GM18508 (cell line): Measurements from ENCODE around the gene C22orf31.
"Not testable (repeated sequence)": the region's sequence is repeated elsewhere in the genome, so short reads cannot be mapped to it uniquely, and the experiment has no call there.

Experiments used
- ATAC-seq: cut with Tn5 transposase; IDR thresholded peaks from one replicate; pipeline ENCODE4 v1.9.1; 2021; ENCODE audit warnings: moderate number of reproducible peaks; ENCODE audit not compliant: insufficient read depth, unreplicated experiment

Gene C22orf31

DNA sequence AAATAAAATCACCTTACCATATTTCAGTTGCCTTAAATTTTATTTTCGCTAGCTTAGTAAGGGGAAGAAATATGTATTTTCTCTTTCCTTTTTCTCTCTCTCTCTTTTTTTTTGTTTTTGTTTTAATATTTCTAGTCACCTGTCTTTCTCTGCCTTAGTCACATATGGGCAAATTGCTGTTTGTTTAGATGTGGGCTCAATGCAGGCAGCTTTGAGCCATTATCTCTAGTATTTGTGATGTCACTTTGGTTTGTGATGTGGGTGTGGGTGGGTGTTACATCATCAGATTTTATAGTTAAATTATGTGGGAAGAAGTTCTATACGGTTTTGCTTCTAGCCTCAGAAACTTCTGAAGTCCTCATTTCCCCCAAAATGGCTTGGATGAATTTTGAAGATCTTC lies at the start of gene C22orf31:
TSS of gene C22orf31 (minus strand) at position 59 of the 400 bp plus-strand sequence. CDS start at position 20, 39 bp downstream.
- no peak for ATAC-seq

DNA sequence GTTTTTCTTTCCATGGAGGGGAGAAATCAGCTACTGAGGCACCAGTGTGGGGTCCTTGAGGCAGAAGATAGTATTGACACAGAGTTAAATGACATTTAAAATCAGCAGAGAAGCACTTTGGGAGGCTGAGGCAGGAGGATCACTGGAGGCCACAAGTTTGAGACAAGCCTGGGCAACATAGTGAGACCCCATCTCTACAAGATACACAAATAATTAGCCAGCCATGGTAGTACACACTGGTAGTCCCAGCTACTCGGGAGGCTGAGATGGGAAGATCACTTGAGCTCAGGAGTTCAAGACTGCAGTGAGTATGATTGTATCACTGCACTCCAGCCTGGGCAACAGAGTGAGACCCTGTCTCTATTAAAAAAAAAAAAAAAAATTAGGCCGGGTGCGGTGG lies 49.3 kb upstream of the C22orf31 start:
- ATAC-seq, result no peak

DNA sequence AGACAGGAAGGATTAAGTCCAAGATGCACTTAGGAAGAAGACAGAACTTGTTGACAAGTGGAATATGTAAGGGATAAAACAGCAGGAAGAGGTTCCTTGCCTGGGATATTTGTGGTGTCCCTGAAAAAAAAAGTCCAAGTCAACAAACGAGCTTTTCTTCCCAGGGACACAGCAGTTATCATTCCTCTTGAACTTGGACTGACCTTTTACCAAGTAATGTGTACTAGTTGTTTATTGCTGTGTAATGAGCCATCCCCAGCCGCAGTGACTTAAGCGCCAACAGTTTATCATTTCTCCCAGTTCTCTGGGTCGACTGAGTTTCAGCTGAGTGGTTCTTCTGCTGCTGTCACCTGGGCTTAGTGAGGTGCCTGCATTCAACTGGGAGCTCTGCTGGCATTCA lies 48.2 kb upstream of the C22orf31 start:
- no peak for ATAC-seq

DNA sequence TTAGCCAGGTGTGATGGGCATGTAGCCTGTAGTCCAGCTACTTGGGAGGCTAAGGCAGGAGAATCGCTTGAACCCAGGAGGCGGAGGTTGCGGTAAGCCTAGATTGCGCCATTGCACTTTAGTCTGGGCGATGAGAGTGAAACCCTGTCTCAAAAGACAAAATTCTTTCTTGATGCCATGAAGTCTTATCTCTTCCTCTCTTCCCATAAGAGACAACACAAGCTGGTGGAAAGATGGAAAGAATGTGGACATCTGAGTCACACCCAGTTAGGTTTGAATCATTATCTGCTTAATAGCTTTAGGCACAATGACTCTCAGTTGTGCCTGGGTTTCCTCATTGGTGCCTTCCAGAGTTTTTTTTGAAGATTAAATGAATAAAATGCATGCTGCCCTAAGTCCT lies 46.5 kb upstream of the C22orf31 start:
- no peak for ATAC-seq

DNA sequence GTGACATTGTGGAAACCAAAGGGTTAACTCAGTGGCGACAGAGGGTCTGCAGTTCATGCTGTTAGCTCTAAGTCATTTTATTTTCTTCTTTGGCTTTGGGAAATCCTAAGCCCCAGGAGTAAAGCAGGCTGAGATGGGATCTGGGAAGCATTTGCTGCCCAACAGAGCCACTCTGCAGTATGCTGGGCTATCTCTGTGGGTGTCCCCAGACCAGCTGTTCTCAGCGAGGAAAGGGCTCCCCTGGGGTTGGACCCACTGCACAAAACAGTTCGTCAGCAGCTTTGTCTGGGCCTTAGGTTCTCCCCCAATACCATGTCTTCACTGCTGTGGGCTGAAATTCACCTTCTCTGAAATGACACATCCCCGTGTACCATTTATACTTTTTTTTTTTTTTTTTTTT lies 45.2 kb upstream of the C22orf31 start:
- ATAC-seq, result no peak

DNA sequence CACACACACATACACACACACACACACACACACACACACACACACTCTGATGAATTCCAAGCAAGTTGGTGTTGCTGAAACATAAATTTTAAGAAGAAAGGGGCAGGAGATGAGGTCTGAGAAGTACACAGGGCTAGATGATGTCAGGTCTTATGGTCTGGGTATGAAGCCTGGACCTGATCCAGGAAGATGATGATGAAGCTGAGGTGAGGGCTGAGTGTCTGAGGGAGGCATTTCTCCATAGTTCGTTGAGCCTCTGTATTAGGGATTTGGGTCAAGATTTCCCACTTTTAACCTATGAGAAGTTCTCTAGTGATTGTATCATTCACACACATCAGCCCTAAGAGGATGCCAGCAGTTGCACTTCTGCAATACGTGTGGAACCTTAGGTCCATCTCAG lies 43.8 kb upstream of the C22orf31 start:
- ATAC-seq, result no peak

DNA sequence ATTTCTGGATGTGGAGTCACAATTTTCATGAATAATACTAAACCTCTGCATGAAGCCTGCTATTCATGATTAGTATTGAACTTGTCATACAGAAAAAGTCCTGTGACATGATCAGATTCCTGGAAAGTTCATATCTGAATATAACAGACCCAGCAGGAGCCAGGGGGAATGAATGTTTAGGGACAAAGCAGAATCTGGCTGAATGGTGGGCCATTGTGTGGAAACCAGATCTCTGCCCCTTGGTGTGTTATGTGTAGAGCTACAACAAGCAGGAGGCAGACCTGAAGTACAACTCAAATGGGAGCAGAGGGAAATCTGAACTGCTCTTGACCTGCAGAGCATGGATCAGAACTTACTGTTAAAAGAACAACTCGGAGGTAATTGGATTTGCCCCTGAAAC lies 41.5 kb upstream of the C22orf31 start:
- ATAC-seq, result no peak

DNA sequence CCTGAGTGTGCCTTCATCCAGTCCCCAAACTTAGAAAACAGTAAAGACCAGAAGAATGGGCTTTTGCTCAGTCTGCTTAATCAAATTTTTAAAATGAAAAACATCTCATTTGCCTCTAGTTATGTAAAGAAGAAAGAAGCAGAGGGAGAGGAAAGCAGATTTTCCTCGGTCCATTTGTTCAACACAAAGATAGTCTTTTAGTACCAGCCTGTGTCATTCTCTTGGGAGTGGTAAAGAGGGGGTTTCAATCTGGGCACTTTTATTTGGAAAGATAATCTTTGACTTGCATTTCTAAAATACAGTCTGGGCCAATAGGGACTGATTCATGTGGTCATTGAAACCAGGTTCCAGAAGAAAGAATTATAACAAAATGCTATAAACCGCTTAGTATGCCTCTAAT lies 40.7 kb upstream of the C22orf31 start:
- ATAC-seq, result no peak

DNA sequence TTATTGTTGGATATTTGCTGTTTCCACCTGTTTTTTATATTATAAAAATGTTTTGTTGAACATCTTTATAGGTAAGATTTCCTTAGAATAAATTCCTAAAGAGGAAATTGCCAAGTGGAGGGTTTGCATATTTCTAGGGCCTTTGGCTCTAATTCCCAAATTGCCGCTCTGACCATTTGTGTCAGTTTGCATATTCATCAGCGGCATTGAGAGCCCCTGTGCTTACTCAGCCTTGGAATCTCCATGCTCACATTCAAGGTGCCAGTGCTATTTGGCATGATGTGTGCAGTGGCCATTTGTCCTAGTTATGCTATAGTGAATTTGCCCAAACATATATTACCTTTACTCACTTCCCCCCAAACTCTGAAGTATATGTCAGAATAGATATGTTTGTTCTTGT lies 36.7 kb upstream of the C22orf31 start:
- ATAC-seq, result no peak

DNA sequence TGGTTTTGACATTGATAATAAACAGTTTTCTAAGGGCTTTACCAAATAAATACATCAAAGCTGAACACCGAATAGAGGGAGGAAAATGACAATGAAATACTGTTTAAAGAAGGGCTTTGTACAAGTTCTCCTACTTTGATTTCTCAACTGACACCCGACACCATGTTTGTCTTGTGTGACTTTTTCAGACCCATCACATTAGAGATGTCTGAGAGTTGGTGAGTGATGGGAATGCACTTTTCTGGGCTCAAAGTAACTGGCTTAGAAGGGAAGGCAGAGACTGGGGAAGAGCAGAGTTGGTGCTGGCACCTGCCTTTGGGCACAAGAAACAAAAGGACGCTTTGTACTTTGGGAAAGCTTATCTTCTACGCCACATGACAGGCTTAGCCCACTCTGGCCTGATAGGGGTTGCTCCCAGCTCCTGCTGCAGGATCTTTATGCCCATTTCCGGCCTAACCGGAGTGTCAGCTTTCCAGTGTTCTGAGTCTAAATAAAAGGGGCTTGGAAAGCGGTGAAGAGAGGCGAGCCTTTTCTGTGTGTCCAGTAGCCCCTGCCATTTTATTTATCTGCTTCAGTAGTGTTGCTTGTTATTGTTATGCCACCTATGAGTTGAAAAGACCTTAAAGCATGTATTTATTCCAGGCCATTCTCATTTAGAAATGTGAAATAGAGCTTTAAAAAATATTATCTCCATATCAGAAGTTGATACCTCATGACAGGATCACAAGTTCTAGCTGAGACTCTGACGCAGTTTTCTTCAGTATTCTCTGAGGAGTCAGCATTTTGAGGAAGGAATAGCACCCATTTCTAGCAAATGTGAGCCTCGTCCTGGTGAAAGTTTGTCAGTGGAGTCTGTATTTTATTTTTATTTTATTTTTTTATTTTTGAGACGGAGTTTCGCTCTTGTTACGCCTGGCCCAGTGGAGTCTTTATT lies 35.4 kb upstream of the C22orf31 start:
- ATAC-seq, result no peak

DNA sequence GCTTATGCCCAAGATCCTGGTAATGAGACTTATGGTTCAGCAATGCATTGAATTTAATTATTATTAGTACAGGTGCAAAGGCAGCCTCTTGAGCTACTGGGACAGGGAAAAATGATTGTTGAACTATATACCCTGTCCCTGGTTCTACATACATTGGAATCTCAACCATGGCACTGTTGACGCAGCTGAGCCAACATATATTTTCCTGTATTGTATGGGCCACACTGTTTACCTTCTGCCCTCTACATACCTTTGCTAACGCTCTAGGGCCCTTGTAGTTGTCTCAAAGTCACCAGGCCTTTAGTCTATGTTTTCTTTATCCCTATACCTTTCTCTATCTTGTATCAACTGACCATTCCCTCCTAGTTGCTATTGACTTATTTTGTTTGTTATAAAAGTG lies 33.8 kb upstream of the C22orf31 start:
- no peak for ATAC-seq

DNA sequence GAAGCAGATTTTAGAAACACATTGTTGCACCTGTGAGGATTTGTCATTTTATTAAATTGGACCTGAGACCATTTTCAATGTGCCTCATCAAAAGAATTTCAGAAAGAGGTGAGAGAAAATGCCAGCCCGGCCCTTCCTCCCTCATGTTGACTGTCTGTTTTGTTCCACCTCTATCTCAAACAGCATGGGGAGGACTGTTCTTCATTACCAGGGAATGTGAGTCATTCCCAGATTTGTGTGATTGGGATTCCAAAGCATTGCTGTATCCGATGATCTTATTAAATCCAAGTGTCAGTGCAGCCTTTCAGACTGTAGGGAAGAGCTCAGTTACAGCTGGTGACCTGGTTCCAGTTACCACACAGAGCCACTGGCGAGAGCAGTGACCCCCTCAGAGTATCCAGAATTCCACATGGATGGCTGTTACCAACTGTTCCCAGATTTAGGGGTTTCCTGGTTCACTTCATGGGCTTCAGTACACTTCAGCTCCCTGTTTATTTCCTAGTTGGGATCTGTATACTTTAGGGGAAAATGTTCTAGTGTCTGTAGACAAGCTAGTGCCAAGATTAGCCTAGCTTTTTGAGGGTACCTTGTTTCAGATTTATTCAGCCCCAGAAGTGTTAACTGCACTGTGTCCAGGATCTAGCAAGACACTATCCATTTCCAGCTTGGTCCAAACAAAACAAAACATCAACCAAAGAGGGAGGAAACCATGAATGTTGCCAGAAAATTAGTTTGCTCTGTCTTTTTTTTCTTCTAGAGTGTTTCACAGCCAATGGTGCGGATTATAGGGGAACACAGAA lies 32.1 kb upstream of the C22orf31 start:
- ATAC-seq, result no peak

DNA sequence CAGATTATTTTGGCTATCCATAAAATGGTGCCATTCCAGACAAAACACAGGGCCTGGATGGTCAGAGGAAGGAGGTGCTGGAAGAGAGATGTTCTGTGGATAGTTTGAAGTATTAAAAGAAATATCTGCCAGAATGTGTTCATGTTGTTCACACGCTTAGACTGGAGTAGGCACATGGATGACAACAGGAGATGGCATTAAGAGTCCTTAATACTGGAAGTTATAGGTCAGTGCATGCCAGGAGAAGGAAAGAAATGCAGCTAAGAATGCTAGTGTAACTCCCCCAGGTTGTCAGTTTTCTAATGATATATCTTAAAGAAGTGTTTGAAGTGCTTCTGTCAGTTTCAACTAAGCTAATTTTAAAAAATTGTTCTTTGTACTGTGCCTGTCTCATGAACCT lies 31.4 kb upstream of the C22orf31 start:
- ATAC-seq, result no peak

DNA sequence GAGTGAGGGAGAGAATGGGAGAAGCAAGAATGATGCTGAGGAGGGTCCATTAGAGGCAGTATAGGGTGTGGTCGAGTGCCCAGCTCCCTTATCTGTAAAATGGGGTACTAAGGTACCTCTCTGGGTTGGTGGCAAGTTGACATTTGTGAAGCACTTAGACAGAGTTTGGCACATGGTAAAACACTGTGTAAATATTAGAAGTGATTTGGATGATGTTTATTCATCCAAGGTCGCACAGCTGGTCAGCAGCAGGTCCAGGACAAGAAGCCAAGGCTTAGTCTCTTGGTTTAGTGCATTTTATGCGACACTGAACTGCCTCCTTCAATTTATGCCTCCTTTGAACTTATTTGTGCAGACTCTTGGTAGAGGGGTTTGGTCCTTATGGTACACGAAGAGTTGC lies 30.6 kb upstream of the C22orf31 start:
- ATAC-seq, result no peak

DNA sequence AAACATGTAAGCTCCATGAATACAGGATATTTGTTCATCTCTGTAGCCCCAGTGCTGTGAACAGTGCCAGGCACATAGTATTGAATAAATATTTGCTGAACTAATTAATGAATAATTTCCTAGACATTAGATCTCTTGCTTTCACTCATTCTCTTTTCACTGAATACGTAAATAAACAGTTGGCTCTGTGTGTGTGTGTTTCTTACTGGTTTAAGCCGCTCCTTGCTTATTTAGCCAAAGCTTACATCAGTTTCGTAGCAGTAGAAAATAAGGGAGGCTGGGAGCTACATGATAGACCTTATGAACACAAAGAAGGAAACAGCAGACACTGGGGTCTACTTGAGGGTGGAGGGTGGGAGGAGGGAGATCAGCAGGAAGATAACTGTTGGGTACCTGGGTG lies 28.4 kb upstream of the C22orf31 start:
- no peak for ATAC-seq

DNA sequence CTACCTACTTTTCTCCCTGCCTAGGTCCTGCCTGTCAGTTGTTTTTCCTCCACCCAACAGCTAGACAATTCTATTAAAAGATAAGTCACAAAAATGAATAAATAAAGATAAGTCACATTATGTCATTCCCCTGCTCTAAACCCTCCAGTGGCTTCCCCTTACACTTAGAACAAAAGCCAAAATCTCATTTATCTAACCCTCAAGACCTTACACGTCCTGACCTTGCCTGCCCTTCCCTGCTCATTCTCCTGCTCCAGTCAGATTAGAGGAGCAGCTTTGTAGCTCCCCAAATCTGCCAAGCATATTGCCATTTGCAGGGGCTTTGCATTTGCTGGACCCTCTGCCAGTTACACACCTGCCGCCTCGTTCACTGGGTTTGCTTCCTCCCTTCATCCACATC lies 27.9 kb upstream of the C22orf31 start:
- ATAC-seq, result no peak

DNA sequence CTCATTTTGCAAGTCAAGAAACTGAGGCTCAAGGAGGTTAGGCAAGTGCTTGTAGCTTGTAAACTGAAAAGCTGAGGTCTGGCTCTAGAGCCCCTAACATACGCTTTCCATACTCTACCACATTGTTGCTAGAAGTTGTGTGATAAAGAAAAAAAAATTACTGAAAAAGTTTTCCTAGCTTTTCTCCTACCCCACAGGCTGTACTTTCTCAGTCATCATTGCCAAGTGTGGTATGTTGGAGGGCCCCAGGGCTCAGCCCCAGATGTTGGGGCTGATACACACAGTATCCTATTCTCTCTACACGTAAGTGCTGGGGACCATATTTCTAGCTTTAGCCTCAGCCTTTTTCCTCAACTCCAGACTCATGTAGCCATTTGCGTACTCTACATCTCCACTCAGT lies 27.2 kb upstream of the C22orf31 start:
- ATAC-seq, result no peak

DNA sequence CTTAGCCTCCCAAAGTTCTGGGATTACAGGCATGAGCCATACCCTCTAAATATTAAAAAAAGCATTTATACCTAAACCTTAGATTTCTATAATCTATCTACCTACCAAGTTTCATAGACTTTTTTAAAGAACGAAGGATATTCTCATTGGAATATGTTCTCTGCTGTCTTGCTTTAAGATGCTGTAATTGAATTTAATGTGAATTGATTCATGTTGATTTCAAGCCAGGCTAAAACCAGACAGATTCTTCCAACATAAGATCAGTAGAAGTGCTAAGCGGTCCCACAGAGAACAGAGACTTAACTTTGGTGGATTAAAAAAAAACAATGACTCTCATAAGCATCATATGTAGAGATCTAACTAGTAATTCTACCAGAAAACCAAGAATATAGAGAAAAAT lies 25.4 kb upstream of the C22orf31 start:
- ATAC-seq, result no peak

DNA sequence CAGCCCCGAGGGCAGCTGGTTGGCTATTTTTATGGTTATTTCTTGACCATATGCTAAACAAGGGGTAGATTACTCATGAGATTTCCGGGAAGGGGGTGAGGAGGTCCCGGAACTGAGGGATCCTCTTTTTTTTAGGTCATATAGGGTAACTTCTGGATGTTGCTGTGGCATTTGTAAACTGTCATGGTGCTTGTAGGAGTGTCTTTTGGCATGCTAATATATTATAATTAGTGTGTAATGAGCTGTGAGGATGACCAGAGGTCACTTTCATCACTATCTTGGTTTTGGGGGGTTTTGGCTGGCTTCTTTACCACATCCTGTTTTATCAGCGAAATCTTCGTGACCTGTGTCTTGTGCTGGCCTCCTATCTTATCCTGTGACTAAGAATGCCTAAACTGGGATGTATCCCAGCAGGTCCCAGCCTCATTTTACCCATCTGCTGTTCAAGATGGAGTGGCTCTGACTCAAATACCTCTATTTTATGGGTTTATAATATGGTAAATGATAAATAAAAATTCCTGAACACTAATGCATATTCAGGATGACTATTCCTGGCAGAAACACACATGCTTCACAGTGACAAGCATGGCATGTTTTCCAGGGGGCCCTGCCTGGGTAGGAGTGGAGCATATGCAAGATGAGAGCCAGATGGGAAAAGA lies 22.4 kb upstream of the C22orf31 start:
- no peak for ATAC-seq

DNA sequence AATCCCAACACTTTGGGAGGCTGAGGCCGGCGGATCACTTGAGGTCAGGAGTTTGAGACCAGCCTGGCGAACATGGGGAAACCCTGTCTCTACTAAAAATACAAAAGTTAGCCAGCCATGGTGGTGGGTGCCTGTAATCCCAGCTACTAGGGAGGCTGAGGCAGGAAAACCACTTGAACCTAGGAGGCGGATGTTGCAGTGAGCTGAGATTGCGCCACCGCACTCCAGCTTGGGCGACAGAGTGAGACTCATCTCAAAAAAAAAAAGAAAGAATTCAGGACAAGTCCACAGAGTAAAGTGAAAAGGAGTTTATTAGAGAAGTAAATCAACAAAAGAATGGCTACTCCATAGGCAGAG lies 21.9 kb upstream of the C22orf31 start:
- ATAC-seq, result not testable (repeated sequence)
